DOHH2 (cell line): ENCODE data around the gene TEX19.
"Not testable (repeated sequence)": the region's sequence is repeated elsewhere in the genome, so short reads cannot be mapped to it uniquely, and the experiment has no call there.

Experiments used
- H3F3A ChIP-seq: fragments of 200-600 bp; sonication (generic), shearing (Covaris generic); 2 replicates; pipeline ENCODE4 v1.6.0; 2016; ENCODE audit warnings: antibody characterized with exemption, mild to moderate bottlenecking; ENCODE audit not compliant: control insufficient read depth, insufficient read depth
- H3K27ac ChIP-seq: fragments of 200-600 bp; sonication (generic); 2 replicates; pipeline ENCODE4 v1.5.1; 2014; ENCODE audit warnings: low read depth, mild to moderate bottlenecking, low read length, moderate library complexity
- H3K27me3 ChIP-seq: fragments of 200-600 bp; sonication (generic); 2 replicates; pipeline ENCODE4 v1.6.1; 2014; ENCODE audit warnings: mild to moderate bottlenecking, low read length, mixed read lengths; ENCODE audit not compliant: control insufficient read depth
- H3K36me3 ChIP-seq: fragments of 200-600 bp; sonication (generic); 2 replicates; pipeline ENCODE4 v1.6.1; 2014; ENCODE audit warnings: mild to moderate bottlenecking, low read length, moderate library complexity, mixed read lengths; ENCODE audit not compliant: control insufficient read depth
- H3K4me1 ChIP-seq: fragments of 200-600 bp; sonication (generic); 2 replicates; pipeline ENCODE4 v1.6.1; 2014; ENCODE audit warnings: mild to moderate bottlenecking, low read length, mixed read lengths; ENCODE audit not compliant: control insufficient read depth
- H3K4me2 ChIP-seq: fragments of 200-600 bp; sonication (generic); 2 replicates; pipeline ENCODE4 v1.6.0; 2014; ENCODE audit warnings: mild to moderate bottlenecking, low read length, moderate library complexity
- H3K4me3 ChIP-seq: fragments of 200-600 bp; sonication (generic); 2 replicates; pipeline ENCODE4 v1.5.1; 2014; ENCODE audit warnings: mild to moderate bottlenecking, low read length, mixed read lengths
- H3K79me2 ChIP-seq: fragments of 200-600 bp; sonication (generic); 2 replicates; pipeline ENCODE4 v1.6.1; 2014; ENCODE audit warnings: mild to moderate bottlenecking, low read length, mixed read lengths; ENCODE audit not compliant: control insufficient read depth
- H3K9me2 ChIP-seq: fragments of 200-600 bp; sonication (generic); replicated peaks from 2 replicates; pipeline ENCODE4 v1.6.1; 2014; ENCODE audit warnings: mild to moderate bottlenecking, low read length, mixed read lengths; ENCODE audit not compliant: control insufficient read depth
- H3K9me3 ChIP-seq: fragments of 200-600 bp; sonication (generic); 2 replicates; pipeline ENCODE4 v1.6.1; 2014; ENCODE audit warnings: antibody characterized with exemption, low read length, mixed read lengths; ENCODE audit not compliant: control insufficient read depth, insufficient read depth
- H4K20me1 ChIP-seq: fragments of 200-600 bp; sonication (generic); 2 replicates; pipeline ENCODE4 v1.6.0; 2014; ENCODE audit warnings: low read depth, mild to moderate bottlenecking, antibody characterized with exemption, low read length, moderate library complexity; ENCODE audit not compliant: control insufficient read depth, insufficient read depth
- EZH2phosphoT487 ChIP-seq: fragments of 200-600 bp; sonication (generic); IDR thresholded peaks from 2 replicates; pipeline ENCODE4 v1.6.1; 2017; ENCODE audit warnings: borderline replicate concordance, mild to moderate bottlenecking, antibody characterized with exemption, low read length, moderate library complexity, mixed read lengths
- TF ChIP-seq, protein P1 (sequence below): fragments of 200-600 bp; sonication (generic); IDR thresholded peaks from one replicate; pipeline ENCODE4 v1.5.1; 2014; ENCODE audit warnings: antibody characterized with exemption, mild to moderate bottlenecking, low read depth, low read length; ENCODE audit not compliant: poor library complexity, severe bottlenecking

TEX19 gene

DNA sequence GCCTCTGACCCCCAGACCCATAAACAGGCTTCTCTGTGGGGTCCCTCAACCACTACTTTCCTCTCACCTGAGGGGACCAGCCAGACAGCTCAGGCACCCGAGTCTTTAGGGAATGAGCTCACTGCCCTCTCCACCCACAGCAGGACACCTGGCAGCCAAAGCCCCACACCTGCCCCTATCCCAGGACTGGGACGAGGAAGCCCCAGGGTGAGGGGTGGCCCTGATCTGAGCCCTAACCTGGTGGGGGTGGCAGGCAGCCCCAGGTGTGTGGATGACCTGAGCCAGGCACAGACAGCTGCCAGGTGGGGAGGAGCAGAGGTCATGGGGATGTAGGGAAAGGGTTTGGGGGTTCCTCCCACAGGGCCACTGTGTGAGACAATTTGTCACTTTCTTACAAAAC lies 1.7 kb upstream of the TEX19 start:
- TF ChIP-seq, protein P1, sequence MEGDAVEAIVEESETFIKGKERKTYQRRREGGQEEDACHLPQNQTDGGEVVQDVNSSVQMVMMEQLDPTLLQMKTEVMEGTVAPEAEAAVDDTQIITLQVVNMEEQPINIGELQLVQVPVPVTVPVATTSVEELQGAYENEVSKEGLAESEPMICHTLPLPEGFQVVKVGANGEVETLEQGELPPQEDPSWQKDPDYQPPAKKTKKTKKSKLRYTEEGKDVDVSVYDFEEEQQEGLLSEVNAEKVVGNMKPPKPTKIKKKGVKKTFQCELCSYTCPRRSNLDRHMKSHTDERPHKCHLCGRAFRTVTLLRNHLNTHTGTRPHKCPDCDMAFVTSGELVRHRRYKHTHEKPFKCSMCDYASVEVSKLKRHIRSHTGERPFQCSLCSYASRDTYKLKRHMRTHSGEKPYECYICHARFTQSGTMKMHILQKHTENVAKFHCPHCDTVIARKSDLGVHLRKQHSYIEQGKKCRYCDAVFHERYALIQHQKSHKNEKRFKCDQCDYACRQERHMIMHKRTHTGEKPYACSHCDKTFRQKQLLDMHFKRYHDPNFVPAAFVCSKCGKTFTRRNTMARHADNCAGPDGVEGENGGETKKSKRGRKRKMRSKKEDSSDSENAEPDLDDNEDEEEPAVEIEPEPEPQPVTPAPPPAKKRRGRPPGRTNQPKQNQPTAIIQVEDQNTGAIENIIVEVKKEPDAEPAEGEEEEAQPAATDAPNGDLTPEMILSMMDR: no peak
- TF ChIP-seq EZH2phosphoT487: no peak
- H3F3A ChIP-seq: peaks cover 7% of the 10 kb centered on the region
- H3K27me3 ChIP-seq: no peaks in the 10 kb centered on the region
- H3K4me1 ChIP-seq: peaks cover 12% of the 10 kb centered on the region
- H3K4me2 ChIP-seq: no peak overlapping the region
- no peaks in the 10 kb centered on the region for H4K20me1 ChIP-seq
- H3K79me2 ChIP-seq: no peaks in the 10 kb centered on the region
- no peak overlapping the region for H3K27ac ChIP-seq
- no peak overlapping the region for H3K4me3 ChIP-seq
- peaks cover 3% of the 10 kb centered on the region; the same call in 1 of the 2 replicates for H3K9me3 ChIP-seq
- H3K9me2 ChIP-seq: no peaks in the 10 kb centered on the region
- H3K36me3 ChIP-seq: no peaks in the 10 kb centered on the region

DNA sequence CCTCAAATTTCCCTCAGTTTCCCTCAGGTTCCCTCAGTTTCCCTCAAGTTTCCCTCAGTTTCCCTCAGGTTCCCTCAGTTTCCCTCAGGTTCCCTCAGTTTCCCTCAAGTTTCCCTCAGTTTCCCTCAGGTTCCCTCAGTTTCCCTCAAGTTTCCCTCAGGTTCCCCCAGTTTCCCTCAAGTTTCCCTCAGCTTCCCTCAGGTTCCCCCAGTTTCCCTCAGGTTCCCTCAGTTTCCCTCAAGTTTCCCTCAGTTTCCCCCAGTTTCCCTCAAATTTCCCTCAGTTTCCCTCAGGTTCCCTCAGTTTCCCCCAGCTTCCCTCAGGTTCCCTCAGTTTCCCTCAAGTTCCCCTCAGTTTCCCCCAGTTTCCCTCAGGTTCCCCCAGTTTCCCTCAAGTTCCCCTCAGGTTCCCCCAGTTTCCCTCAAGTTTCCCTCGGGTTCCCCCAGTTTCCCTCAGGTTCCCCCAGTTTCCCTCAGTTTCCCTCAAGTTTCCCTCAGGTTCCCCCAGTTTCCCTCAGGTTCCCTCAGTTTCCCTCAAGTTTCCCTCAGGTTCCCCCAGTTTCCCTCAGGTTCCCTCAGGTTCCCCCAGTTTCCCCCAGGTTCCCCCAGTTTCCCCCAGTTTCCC lies 516 bp downstream of the TEX19 start:
- H3K9me3 ChIP-seq, H3K4me2 ChIP-seq, H3K27ac ChIP-seq, H4K20me1 ChIP-seq, H3K4me3 ChIP-seq, H3F3A ChIP-seq, H3K27me3 ChIP-seq, H3K36me3 ChIP-seq, H3K9me2 ChIP-seq, H3K79me2 ChIP-seq: not testable (repeated sequence)
- peaks cover 11% of the 10 kb centered on the region for H3K4me1 ChIP-seq

DNA sequence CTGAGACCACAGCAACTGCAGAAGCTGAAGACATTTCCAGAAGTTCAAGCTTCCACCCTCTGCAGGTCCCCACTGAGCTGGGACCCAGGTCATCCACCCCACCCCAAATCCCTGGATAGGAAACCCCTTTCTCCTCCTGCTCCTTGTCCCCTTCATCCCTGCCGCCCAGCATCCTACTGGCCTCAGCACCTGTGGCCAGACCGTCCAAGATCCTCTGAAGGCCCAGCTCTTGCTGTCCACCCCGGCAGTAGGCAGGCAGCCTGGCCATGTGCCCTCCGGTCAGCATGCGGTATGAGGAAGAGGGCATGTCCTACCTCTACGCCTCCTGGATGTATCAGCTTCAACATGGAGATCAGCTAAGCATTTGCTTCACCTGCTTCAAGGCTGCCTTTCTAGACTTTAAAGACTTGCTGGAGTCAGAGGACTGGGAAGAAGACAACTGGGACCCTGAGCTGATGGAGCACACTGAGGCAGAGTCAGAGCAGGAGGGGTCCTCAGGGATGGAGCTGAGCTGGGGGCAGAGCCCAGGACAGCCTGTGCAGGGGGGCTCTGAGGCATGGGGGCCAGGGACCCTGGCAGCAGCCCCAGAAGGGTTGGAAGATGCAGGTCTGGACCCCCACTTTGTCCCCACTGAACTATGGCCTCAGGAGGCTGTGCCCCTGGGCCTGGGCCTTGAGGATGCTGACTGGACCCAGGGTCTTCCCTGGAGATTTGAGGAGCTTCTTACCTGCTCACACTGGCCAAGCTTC lies 3.0 kb downstream of the TEX19 start:
- peaks cover 11% of the 10 kb centered on the region for H3K4me1 ChIP-seq
- H3K36me3 ChIP-seq: no peaks in the 10 kb centered on the region
- TF ChIP-seq EZH2phosphoT487: no peak
- TF ChIP-seq, protein P1: no peak
- no peaks in the 10 kb centered on the region for H3K79me2 ChIP-seq
- H3K27me3 ChIP-seq: no peaks in the 10 kb centered on the region
- peaks cover 7% of the 10 kb centered on the region for H3F3A ChIP-seq
- H3K9me3 ChIP-seq: peaks cover 3% of the 10 kb centered on the region; the same call in 1 of the 2 replicates
- no peaks in the 10 kb centered on the region for H4K20me1 ChIP-seq
- H3K9me2 ChIP-seq: no peaks in the 10 kb centered on the region
- no peak overlapping the region for H3K27ac ChIP-seq
- H3K4me3 ChIP-seq: no peak overlapping the region
- H3K4me2 ChIP-seq: no peak overlapping the region

DNA sequence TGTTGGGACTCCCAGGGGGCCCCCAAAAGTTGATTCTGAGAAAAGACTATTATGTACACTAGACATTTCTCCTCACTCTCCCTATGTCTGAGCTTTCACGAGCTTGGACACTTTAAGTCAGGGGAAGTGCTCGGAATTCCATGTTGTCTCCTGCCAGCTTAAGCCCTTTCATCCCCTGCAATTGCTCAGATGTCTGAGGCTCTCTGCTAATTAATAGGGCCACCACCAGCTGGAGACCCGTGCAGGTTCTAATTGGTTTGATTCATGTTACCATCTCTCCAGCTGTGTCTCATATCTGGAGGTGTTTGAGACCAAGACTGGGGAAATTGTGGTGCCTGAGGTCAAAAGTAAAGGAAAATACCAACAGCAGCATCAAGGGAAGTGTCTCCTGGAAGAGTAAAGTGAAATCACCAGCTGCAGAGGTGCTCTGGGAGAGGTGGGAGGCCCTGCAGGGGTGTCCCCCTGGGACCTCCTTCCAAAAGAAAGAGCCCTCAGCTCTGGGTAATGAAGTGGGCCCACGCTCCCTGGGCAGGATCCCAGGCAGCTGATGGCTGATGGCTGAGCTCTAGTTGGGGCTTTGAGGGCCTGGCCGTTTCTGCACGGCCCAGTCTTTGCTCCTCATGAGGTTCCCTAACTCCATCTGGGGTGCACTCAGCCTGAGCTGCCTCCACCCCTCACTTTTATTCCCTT lies 6.7 kb downstream of the TEX19 start:
- no peaks in the 10 kb centered on the region for H3K79me2 ChIP-seq
- no peaks in the 10 kb centered on the region for H4K20me1 ChIP-seq
- peaks cover 9% of the 10 kb centered on the region for H3K27me3 ChIP-seq
- peaks cover 5% of the 10 kb centered on the region for H3K4me1 ChIP-seq
- no peak overlapping the region for H3K4me3 ChIP-seq
- H3K27ac ChIP-seq: no peak overlapping the region
- H3F3A ChIP-seq: no peaks in the 10 kb centered on the region
- no peak for TF ChIP-seq EZH2phosphoT487
- TF ChIP-seq, protein P1: no peak
- H3K4me2 ChIP-seq: no peak overlapping the region
- H3K36me3 ChIP-seq: no peaks in the 10 kb centered on the region
- H3K9me2 ChIP-seq: no peaks in the 10 kb centered on the region
- H3K9me3 ChIP-seq: no peaks in the 10 kb centered on the region
